UCSD-AML1 (cell line): Measurements from ENCODE around the gene PSMB9.
"Not testable (repeated sequence)": the region's sequence is repeated elsewhere in the genome, so short reads cannot be mapped to it uniquely, and the experiment has no call there.

ENCODE experiments used
- DNase-seq: peaks from one replicate; lab custom pipeline; 2025; ENCODE audit not compliant: unreplicated experiment; lab: John Stamatoyannopoulos, UW

Gene PSMB9

DNA sequence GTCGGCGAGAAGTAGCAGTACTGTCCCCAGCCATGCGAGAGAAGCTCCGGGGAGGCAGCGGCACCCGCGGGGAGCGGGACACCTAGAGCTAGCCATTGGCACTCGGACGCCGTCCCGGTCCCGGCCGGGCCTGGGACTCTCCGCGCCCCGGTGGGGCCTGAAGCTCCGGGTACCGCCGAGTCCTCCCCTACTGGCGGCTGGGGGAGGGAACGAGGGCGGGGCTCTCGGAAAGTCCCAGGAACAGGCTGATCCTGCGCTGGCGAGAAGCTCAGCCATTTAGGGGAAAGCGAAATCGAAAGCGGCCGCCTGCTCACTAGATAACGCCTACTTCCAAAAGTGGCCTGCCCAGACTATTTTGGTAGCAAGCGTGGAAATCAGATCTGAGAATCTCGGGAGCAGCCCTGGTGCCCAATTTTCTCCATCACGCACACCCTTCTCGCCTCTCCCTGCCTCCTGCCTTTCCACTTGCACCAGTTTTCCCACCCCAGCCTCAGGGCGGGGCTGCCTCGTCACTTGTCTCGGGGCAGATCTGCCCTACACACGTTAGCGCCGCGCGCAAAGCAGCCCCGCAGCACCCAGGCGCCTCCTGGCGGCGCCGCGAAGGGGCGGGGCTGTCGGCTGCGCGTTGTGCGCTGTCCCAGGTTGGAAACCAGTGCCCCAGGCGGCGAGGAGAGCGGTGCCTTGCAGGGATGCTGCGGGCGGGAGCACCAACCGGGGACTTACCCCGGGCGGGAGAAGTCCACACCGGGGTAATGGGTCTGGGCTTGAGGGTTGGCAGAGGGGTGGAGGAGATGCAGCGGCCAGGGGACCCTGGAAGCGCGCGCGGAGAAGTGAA is at the start of gene PSMB9, which contains the start of gene TAP1:
Gene PSMB9, plus strand, starts transcription at position 652 of the 835 bp plus-strand sequence. Its CDS starts 38 bp downstream, at position 690.
Gene TAP1, minus strand, starts transcription at position 164 of the 835 bp plus-strand sequence. Its CDS starts 68 bp downstream, at position 96.
- DNase-seq, result peak; percentile 95

DNA sequence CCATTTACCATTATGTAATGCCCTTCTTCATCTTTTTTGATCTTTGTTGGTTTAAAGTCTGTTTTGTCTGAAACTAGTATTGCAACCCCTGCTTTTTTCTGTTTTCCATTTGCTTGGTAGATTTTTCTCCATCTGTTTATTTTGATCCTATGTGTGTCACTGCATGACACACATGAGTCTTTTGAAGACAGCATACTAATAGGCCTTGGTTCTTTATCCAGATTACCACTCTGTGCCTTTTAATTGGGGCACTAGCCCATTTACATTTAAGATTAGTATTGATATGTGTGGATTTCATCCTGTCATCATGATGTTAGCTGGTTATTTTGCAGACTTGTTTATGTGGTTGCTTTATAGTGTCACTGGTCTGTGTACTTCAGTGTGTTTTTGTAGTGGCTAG is 48.6 kb upstream of the PSMB9 start:
- not testable (repeated sequence) for DNase-seq

DNA sequence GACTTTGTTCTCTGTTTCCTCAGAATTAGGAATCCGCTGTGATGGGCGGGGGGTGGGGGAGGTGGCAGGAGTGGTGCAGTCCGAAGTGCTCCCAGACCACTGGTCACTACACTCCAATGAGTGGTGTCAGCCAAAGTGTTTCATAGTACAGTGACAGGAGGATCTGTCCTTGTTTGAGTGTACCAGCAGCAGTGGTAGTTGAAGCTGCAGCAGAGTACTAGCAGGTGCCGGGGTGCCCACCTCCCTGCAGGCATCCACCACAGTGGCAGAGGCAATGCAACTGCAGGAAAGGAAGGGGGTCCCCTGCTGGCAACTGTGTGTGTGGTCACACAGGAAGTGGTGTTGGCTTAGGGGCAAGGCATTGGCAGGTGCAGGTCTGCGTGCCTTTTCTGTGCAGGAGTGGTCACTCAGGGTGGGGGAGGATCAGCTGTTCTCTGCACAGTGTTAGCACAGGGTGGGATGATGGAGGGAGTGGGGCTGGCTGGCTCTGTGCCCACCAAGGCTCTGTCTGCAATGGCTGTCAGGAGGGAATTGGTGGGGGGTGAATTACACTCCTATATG is 46.9 kb upstream of the PSMB9 start:
- no peak for DNase-seq

DNA sequence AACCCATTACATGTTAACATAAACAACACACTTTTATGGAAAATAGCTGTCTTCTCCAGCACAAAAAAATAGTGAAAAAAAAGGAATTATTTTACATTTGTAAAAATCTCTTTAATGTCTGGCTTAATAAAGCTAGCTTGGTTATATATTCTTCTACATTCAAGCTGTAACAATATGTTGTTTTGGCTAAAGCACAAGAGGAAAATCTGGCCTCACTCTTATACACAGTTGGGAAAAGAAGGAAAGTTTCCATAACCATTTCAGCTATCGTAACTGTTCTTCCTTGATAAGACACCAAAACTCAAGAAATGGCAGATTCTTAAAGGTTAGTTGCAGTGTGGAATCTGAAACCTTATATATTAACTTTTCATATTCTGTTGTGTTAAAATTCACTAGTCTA is 44.8 kb upstream of the PSMB9 start:
- no peak for DNase-seq

DNA sequence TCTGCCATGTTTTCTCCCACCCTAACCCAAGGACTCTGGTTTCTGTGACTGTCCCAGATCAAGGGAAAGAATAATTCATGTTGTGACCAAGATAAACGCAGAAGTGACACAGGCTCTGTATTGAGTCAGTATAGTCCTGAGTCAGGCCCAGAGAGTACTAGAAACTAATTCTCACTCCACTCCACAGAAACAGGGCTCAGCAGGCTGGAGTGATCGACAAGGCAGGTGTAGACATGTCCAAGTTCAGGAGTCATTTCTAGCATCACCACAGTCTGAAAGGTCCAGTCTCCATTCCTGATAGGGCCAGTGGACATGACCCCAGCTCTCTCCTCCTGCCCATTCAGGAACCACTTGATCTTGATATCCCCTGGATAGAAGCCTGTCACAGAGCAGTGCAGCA is 39.8 kb upstream of the PSMB9 start:
- DNase-seq, result no peak

DNA sequence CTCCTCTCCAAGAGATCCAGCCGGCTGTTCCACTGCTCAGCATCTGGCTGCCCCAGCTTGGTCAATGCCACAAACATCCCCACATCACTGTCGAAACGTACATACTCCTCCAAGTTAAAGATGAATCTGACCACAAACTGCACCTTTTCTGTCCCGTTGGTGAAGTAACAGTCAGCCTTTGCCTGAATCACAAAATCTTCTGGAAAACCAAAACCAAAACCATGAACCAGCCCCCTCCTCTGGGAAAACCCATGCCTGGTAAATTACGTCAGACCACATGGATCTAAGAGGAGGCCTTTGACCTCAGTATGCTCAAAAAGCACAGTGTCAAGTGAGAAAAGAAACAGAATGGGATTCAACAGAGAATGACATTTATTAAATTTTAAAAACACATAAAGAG is 38.9 kb upstream of the PSMB9 start:
- no peak for DNase-seq

DNA sequence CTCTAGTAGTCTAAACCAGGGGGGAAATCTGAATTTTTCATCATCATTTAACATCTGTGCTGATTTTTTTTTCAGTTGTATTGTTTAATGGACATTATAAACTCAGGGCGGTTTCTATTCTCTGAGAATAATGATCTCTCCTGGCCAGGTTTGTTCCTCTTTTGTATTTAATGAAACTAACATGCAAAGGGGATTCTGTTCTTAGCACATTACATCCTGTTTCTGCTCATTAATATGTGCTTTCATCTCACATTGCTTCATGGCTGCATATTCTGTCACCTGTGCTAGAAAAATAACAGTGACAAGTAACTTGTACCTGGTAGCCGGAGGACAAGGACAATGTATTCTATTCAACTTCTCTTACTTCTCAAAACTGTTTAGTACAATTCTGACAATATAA is 38.0 kb upstream of the PSMB9 start:
- no peak for DNase-seq

DNA sequence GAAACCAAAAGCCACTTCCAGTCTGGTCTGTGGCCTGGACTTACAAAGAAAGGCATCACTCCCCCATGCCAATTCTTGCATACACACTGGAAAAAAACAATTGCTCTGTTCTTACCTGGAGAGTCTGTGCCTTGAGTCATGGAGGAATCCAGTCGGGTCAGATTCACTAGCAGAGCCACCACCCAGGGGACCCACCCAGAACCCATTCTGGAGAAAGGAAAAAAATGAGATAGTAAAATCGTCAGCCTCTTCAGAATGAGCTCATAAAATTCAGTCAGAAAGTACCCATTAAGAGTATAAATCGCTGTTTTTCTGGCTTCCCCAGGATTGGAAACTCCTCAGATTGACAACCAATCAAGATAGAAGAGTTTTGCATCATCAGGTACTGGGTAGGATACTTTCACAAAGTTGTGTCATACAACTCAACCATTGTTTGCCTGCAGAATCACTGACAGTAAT is 37.2 kb upstream of the PSMB9 start, which contains the start of gene HLA-DOB:
Gene HLA-DOB, minus strand, starts transcription at position 257 of the 459 bp plus-strand sequence. Its CDS starts 51 bp downstream, at position 206.
- no peak for DNase-seq

DNA sequence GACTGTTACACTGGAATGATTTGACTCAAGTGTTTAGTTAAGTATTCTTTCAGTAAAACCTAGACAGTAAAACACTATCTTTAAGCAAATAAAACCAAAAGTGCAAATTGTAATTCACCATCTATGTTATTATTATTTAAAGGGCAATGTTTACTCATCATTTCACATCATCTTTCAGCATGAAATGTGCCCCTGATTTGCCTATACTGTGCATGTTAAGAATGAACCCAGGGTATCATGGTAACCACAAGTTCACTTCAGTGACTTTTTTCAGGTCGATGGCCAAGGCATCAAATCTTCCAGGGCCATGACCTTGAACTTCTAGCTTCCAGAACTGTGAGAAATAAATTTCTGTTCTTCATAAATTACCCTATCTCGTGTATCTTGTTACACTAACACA is 35.1 kb upstream of the PSMB9 start:
- no peak for DNase-seq

DNA sequence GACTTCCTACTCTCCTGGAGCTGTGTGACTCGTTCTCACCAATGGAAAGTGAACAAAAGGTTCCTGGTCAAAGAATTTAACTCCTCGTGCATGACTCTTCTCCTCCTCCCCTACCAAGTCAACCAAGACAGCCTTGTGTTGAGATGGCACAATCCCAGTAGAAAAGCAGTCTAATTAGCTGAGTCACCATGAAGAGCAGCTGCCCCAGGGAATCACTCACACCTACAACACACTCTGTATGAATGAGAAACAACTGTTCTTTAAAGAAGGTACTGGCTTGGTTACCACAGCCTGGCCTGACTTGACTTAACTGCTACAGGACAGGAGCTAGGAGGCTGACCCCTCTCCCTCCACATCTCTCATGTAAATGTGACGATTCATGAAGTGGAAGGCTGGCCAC is 34.3 kb upstream of the PSMB9 start:
- no peak for DNase-seq

DNA sequence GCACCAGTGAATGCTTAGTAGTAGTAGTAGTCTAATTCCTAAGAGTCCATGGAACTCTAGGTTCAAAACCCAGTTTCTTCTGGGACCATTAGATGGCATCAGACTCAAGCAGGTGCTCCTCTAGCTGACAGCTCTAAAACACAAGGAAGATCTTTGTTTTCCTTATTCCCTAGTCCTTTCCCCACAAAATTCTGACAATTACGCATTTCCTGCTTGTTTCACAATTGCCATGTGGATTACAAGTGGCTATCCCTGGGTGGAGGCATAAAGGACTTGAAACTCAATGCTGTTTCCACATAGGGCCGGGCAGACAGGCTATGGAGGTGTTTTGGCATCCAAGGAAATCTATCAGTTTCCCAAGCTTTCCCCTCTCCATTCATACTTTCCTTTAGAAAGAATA is 28.0 kb upstream of the PSMB9 start:
- DNase-seq, result no peak

DNA sequence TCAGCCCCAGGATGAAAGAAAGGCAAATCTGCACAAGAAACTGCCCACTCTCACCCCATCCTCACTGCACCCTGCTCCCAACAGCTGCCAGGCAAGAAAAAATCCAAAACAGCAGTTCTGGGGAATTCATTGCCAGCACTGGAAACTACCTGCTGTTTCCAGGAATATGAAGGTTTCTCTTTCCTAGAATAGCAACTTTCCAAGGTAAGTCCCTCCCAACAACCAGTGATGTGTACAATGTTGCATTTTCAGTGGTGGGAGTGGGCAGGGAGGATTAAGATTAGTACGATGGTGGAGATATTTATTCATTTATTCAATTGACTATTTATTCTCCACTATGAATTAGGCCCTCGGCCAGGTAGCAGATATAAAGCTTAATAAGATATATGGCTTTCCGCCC is 27.0 kb upstream of the PSMB9 start:
- no peak for DNase-seq

DNA sequence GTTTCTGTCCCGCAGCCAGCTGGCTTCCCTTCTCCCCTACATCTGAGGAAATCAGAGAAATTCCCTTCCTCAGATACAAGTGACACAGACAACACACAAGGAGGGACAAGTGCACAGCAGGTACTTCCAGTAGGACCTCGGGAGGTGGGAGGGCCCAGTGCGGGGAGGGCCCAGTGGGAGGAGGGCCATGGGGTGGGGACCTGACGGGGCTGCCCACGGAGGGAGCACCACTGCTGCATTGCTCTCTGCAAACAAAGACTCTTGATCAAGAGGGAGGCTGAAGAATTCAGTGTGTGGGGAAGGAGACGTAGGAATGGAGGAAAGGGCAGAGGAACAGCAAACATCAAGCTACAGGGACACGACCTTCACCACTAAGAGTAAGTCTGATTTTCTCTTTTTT is 24.5 kb upstream of the PSMB9 start:
- no peak for DNase-seq

DNA sequence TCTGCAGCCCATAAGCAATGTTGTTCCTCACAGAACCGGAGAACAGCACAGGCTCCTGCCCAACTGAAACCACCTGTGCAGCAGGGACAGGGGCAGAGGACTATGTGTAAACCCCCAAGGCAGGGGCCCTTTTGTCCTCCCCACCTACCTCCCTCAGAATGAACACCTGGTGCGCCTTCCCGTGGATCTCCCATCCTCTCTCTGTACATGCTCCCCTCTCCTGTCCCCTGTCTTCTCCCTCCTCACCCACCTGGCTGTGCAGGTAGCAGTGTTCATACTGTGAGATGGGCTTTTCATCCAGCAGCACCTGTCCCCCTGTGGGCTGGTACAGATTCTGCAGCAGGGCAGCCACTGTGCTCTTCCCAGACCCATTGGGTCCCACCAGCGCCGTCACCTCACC is 24.0 kb upstream of the PSMB9 start:
- DNase-seq, result no peak

DNA sequence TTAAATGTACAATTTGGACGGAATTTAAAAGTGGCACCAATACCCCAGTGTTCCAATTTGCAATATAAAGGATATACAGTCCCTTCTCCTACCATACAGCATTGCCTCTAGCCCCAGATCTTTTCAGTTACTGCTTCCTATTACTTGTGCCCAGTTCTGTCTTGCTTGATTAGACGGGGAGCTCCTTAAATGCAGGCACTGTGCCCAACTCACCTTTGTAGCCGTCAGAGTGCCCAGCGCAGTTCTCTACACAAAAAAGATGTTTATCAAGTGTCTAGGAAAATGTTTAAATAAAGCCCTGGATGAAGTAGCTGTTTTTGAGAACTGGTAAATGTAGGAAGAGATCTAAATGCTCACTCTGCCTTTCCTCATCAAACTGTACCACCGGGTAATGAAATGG is 23.1 kb upstream of the PSMB9 start:
- DNase-seq, result no peak

DNA sequence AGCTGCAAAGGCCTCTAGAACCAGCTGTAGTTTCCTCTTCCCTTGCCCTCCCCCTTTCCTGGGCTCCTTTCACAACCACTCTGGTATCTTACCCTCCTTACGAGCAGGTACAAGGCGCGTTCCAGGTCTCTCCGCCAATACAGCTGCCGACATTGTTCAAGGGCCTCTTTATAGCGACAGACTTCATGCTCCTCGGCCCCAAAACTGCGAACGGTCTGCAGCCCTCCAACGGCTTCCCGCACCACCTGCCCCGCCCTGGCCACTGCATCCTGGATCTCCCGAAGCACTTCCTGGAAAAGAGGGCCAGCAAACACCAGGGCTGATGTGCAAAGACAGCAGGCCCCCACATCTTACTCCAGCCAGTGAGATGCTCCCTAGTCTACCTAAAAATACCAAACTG is 21.5 kb upstream of the PSMB9 start:
- no peak for DNase-seq

DNA sequence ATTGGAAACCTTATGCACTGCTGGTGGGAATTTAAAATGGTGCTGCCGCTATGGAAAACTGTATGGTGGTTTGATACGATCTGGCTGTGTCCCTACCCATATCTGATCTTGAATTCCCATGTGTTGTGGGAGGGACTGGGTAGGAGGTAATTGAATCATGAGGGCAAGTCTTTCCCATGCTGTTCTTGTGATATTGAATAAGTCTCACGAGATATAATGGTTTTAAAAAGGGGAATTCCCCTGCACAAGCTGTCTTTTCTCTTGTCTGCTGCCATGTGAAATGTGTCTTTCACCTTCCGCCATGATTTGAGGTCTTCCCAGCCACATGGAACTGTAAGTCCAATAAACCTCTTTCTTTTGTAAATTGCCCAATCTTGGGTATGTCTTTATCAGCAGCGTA is 20.3 kb upstream of the PSMB9 start:
- DNase-seq, result no peak

DNA sequence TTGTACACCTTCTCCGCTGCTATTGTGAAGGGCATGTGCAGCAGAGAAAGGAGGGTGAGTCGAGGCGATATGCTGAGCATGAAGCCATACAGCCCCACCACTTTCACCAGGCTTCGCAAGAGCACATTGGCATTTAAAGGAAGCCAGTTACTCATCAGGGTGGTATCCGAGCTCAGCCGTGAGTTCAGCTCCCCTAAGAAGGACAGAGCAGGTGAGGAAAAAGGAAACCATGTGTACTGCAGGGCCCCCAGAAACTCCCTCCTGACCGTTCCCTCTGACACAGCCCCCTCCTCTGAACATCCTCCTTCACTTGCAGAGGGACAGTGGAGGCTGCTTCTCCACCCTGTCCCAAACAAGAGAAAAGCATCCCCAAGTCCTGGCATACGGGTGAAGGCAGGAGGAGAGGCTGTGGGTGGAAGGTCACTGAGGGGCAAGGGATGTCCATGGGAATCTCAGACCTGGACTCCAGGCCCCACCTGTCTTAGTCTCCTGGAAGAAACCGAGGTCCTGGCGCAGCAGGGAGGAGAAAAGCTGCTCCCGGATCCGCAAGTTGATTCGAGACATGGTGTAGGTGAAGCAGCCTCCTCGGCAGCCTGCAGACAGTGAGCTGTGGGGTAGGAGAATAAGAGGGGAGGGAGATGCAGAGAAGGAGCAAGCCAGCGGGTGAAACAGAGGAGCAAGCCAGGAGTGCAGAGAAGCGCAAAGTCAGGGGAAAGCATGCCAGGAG is 18.7 kb upstream of the PSMB9 start:
- DNase-seq, result no peak

DNA sequence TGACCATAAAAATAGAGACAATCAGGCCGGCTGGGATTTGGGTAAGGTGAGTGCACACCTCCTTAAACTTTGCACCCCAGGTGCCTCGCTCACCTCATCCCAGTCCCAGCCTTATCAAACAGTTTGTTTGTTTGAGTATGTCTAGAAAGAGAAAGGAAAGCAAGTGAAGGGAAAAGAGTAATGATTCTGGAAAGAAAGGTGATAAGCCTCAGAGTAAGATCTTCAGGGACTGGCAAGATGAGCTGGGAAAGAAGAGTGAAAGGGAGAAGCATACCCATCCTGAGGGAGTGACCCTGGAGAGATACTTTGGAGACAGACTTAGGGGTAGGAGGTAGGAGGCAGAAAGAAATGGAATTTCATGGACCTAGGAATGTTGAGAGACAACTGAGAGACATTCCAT is 17.1 kb upstream of the PSMB9 start:
- DNase-seq, result no peak

DNA sequence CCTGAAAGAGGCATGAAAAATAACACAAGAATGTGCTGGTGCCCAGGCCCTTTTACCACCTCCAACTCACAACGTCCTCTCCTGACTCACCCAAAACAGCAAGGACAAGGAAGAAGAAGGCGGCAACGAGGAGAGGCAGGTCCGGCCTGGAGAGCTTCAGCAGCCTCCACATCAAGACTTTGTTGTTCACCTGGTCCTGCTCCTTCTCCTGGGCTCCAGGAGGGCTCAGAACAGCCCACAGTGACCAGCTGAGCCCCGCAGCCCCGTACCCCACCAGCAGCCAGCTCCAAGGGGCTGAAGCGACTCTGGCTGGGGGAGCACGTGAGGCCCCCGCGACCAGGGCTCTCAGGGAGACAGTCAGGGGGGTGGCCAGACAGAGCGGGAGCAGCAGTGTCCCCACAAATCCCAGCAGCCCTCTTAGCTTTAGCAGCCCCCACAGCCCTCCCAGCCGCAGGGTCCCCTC is 16.3 kb upstream of the PSMB9 start:
- no peak for DNase-seq

DNA sequence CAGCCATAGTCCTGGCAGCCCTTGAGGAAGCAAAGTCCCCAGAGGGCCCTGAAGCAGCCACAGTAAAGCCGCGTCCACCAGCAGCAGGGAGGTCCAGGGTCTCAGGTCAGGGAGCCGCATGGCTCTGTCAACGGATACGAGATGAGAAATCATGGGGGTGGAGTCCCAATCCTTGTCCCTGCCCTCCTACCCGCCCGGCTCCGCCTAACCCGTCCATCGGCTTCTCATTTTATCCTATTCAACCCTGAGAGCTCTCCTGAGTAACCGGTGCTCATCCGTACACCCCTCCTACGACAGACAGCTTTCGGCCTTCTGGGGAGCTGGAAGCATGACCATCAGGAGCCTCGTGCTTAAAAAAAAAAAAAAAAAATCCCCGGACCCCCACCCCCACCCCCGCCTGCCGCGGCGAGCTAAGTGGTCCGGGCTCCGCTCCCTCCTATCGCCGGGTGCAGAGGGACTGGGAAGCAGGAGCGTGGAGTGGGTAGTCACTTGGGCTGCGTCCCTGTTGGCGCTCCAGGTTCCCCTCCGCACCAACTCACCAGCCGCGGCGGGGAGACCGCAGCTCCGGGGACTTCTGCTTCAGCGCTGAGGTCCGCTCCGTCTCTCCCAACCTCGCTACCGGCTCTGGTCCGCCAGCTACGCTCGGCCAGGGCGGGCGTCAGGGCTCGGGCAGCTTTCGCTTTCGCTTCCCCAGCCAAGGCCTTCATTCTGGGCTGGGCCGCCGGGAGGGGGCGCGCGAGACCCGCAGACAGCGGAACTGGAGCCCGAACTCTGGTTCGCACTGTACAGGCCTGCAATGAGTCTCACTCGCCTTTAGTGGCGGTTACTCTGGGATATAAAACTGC is 15.7 kb upstream of the PSMB9 start, which contains the start of gene TAP2:
Gene TAP2, minus strand, starts transcription at position 626 of the 845 bp plus-strand sequence. Its CDS starts 506 bp downstream, at position 120.
- peak; percentile 94 for DNase-seq
